Stimulated activated CD8-positive, alpha-beta memory T cell treated with anti-CD3 and anti-CD28 coated beads, Interleukin-4, amount 100 ng/mL, for 48 hours (primary cell): ENCODE measurements around the gene SPSB4.

ENCODE experiments used
- DNase-seq: peaks from one replicate; pipeline ENCODE4 v3.0.0-alpha.2; 2020

SPSB4 gene

GRCh38 chr3:141055536-141056445 is 4.6 kb downstream of the SPSB4 start:
- no peak for DNase-seq

GRCh38 chr3:141056751-141057171 is 5.6 kb downstream of the SPSB4 start:
- DNase-seq, result no peak

GRCh38 chr3:141057436-141057835 is 6.3 kb downstream of the SPSB4 start:
- no peak for DNase-seq

- DNase-seq, result no peak
These were observed 7.0 kb downstream of the SPSB4 start for GRCh38 chr3:141057946-141058800.

GRCh38 chr3:141058996-141059395 is 7.8 kb downstream of the SPSB4 start:
- no peak for DNase-seq

GRCh38 chr3:141059816-141060215 is 8.7 kb downstream of the SPSB4 start:
- DNase-seq, result no peak

- DNase-seq, result no peak
These were observed 9.2 kb downstream of the SPSB4 start for GRCh38 chr3:141060327-141060726.

GRCh38 chr3:141063831-141064230 is 12.7 kb downstream of the SPSB4 start:
- DNase-seq, result no peak

GRCh38 chr3:141064255-141064926 is 13.2 kb downstream of the SPSB4 start:
- DNase-seq, result no peak

- DNase-seq, result no peak
These were observed 14.1 kb downstream of the SPSB4 start for GRCh38 chr3:141065258-141065657.

GRCh38 chr3:141065841-141066805 is 15.0 kb downstream of the SPSB4 start:
- no peak for DNase-seq

GRCh38 chr3:141067206-141067974 is 16.2 kb downstream of the SPSB4 start:
- no peak for DNase-seq

GRCh38 chr3:141070229-141070628 is 19.1 kb downstream of the SPSB4 start:
- DNase-seq, result no peak

- DNase-seq, result no peak
These were observed 19.7 kb downstream of the SPSB4 start for GRCh38 chr3:141070727-141071357.

GRCh38 chr3:141071681-141072260 is 20.6 kb downstream of the SPSB4 start:
- DNase-seq, result no peak

GRCh38 chr3:141072950-141073349 is 21.8 kb downstream of the SPSB4 start:
- DNase-seq, result no peak

GRCh38 chr3:141073580-141073979 is 22.4 kb downstream of the SPSB4 start:
- DNase-seq, result no peak

GRCh38 chr3:141074529-141074928 is 23.4 kb downstream of the SPSB4 start:
- no peak for DNase-seq

- DNase-seq, result no peak
These were observed 25.1 kb downstream of the SPSB4 start for GRCh38 chr3:141076036-141076773.
